Fibroblast of lung (primary cell): ENCODE results near the gene GRK4.

Experiments used
- CTCF ChIP-seq, 2 donors: IDR thresholded peaks in 1 of 2; conservative IDR thresholded peaks in 1 of 2; 1 replicate in 1 of 2; 2 replicates in 1 of 2; pipeline ENCODE4 v1.5.1; 2011 to 2012; ENCODE audit warnings: low read length in 2 of 2, control low read depth in 1 of 2, inconsistent platforms in 1 of 2, low read depth in 1 of 2, mild to moderate bottlenecking in 1 of 2
- EZH2 ChIP-seq: IDR thresholded peaks from 2 replicates; pipeline ENCODE4 v1.5.1; 2012; ENCODE audit warnings: low read length, control low read depth, mild to moderate bottlenecking; ENCODE audit errors: missing control alignments

- TF ChIP-seq EZH2 (no peak), CTCF (conservative IDR thresholded peaks at IDR 0.05 in 1 of 2, IDR thresholded peaks at IDR 0.05 in 1 of 2; ENCODE audit: low read depth in 1 of 2, low read length in 2 of 2) (no peak)
Measured at GRCh38 chr4:3022112-3022511, 58.7 kb downstream of the GRK4 start.
